ENCODE results near the gene CNIH4.

- TF ChIP-seq CTCF (IDR thresholded peaks at IDR 0.05; ENCODE audit: low read depth, low read length, missing input control) (no peak), HNF4G (IDR thresholded peaks at IDR 0.05) (no peak), RAD21 (IDR thresholded peaks at IDR 0.05) (no peak), FOXA1 (IDR thresholded peaks at IDR 0.05) (no peak)
- TF ChIP-seq, protein P1, sequence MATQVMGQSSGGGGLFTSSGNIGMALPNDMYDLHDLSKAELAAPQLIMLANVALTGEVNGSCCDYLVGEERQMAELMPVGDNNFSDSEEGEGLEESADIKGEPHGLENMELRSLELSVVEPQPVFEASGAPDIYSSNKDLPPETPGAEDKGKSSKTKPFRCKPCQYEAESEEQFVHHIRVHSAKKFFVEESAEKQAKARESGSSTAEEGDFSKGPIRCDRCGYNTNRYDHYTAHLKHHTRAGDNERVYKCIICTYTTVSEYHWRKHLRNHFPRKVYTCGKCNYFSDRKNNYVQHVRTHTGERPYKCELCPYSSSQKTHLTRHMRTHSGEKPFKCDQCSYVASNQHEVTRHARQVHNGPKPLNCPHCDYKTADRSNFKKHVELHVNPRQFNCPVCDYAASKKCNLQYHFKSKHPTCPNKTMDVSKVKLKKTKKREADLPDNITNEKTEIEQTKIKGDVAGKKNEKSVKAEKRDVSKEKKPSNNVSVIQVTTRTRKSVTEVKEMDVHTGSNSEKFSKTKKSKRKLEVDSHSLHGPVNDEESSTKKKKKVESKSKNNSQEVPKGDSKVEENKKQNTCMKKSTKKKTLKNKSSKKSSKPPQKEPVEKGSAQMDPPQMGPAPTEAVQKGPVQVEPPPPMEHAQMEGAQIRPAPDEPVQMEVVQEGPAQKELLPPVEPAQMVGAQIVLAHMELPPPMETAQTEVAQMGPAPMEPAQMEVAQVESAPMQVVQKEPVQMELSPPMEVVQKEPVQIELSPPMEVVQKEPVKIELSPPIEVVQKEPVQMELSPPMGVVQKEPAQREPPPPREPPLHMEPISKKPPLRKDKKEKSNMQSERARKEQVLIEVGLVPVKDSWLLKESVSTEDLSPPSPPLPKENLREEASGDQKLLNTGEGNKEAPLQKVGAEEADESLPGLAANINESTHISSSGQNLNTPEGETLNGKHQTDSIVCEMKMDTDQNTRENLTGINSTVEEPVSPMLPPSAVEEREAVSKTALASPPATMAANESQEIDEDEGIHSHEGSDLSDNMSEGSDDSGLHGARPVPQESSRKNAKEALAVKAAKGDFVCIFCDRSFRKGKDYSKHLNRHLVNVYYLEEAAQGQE (IDR thresholded peaks at IDR 0.05), result no peak
These were observed 55.1 kb downstream of the CNIH4 start for GRCh38 chr1:224411766-224412165.
